SK-N-SH treated with all-trans-retinoic acid at 6 μM for 48 hours (cell line): ENCODE results near the gene NEK4.
A peak's percentile ranks its signal among the peaks of the same experiment; 100 is the strongest.

Experiments
- ATAC-seq: fragments of 200-7000 bp; cut with Tn5 transposase; 3 replicates; pipeline ENCODE4 v1.9.1; 2020; ENCODE audit warnings: mild to moderate bottlenecking, moderate library complexity
- ARNTL ChIP-seq: fragments of 450-650 bp; formaldehyde crosslinking; IDR thresholded peaks from 2 replicates; pipeline ENCODE4 v1.5.0; 2020; ENCODE audit warnings: low read depth, mild to moderate bottlenecking, moderate library complexity, borderline replicate concordance
- BACH2 ChIP-seq: fragments of 250-450 bp; sonication (Bioruptor Pico); IDR thresholded peaks from 2 replicates; pipeline ENCODE4 v1.9.0; 2021; ENCODE audit warnings: mild to moderate bottlenecking, borderline replicate concordance
- CSDC2 ChIP-seq: fragments of 250-450 bp; sonication (Bioruptor Pico); IDR thresholded peaks from 2 replicates; pipeline ENCODE4 v1.5.0; 2020; ENCODE audit warnings: mild to moderate bottlenecking, moderate library complexity
- GLIS3 ChIP-seq: fragments of 250-450 bp; sonication (Bioruptor Pico); IDR thresholded peaks from 2 replicates; pipeline ENCODE4 v1.5.0; 2020; ENCODE audit warnings: mild to moderate bottlenecking, moderate library complexity
- OSR1 ChIP-seq: fragments of 250-450 bp; sonication (Bioruptor Pico); IDR thresholded peaks from 2 replicates; pipeline ENCODE4 v1.8.0; 2022; ENCODE audit warnings: moderate library complexity, mild to moderate bottlenecking, inconsistent platforms
- PATZ1 ChIP-seq: fragments of 250-450 bp; sonication (Bioruptor Pico); IDR thresholded peaks from 2 replicates; pipeline ENCODE4 v1.8.0; 2020; ENCODE audit warnings: mild to moderate bottlenecking, moderate library complexity, borderline replicate concordance
- PPARA ChIP-seq: fragments of 250-450 bp; sonication (Bioruptor Pico); IDR thresholded peaks from 2 replicates; pipeline ENCODE4 v1.5.0; 2020; ENCODE audit warnings: mild to moderate bottlenecking, borderline replicate concordance
- RARB ChIP-seq: fragments of 250-450 bp; sonication (Bioruptor Pico); IDR thresholded peaks from 2 replicates; pipeline ENCODE4 v1.8.0; 2021; ENCODE audit warnings: mild to moderate bottlenecking, moderate library complexity
- SNAI2 ChIP-seq: fragments of 250-450 bp; sonication (Bioruptor Pico); IDR thresholded peaks from 2 replicates; pipeline ENCODE4 v1.5.0; 2020; ENCODE audit warnings: mild to moderate bottlenecking, moderate library complexity
- TOX ChIP-seq: fragments of 250-450 bp; sonication (Bioruptor Pico); IDR thresholded peaks from 2 replicates; pipeline ENCODE4 v1.8.0; 2021; ENCODE audit warnings: mild to moderate bottlenecking, moderate library complexity, borderline replicate concordance
- TSHZ2 ChIP-seq: fragments of 250-450 bp; sonication (Bioruptor Pico); IDR thresholded peaks from 2 replicates; pipeline ENCODE4 v1.5.0; 2020; ENCODE audit warnings: mild to moderate bottlenecking, moderate library complexity
- ZFP3 ChIP-seq: fragments of 250-450 bp; sonication (Bioruptor Pico); IDR thresholded peaks from 2 replicates; pipeline ENCODE4 v1.5.0; 2020; ENCODE audit warnings: mild to moderate bottlenecking, moderate library complexity
- ZFP30 ChIP-seq: fragments of 450-650 bp; formaldehyde crosslinking; IDR thresholded peaks from 2 replicates; pipeline ENCODE4 v1.5.0; 2022; ENCODE audit warnings: mild to moderate bottlenecking, moderate library complexity
- ZNF565 ChIP-seq: fragments of 450-650 bp; formaldehyde crosslinking; conservative IDR thresholded peaks from 2 replicates; pipeline ENCODE4 v1.5.0; 2020; ENCODE audit warnings: low read depth, mild to moderate bottlenecking, moderate library complexity
- ZNF70 ChIP-seq: fragments of 450-650 bp; formaldehyde crosslinking; IDR thresholded peaks from 2 replicates; pipeline ENCODE4 v1.5.0; 2020; ENCODE audit warnings: mild to moderate bottlenecking, moderate library complexity
- TF ChIP-seq, protein P1 (sequence below): fragments of 250-450 bp; sonication (Bioruptor Pico); IDR thresholded peaks from 2 replicates; pipeline ENCODE4 v1.5.1; 2021; ENCODE audit warnings: mild to moderate bottlenecking, moderate library complexity

The NEK4 gene

DNA sequence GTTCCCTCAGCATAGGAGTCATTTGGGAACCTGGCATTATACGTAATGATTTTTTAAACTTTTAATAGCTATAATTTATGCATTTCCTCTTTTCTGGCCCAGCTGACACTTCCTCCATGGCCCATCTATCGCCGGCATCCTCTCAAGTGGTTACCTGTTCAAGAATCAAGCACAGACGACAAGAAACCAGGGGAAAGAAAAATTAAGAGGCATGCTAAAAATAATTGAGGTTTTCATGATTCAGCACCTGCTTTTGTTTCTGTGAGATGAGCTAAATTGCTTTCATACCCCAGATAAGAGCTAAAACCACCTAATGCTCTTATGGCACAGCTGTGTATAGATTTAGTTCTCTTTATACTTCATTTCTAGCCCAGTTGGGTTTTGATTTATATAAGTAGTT is 63.2 kb downstream of the NEK4 start:
- ATAC-seq = no peak
- TF ChIP-seq, protein P1, sequence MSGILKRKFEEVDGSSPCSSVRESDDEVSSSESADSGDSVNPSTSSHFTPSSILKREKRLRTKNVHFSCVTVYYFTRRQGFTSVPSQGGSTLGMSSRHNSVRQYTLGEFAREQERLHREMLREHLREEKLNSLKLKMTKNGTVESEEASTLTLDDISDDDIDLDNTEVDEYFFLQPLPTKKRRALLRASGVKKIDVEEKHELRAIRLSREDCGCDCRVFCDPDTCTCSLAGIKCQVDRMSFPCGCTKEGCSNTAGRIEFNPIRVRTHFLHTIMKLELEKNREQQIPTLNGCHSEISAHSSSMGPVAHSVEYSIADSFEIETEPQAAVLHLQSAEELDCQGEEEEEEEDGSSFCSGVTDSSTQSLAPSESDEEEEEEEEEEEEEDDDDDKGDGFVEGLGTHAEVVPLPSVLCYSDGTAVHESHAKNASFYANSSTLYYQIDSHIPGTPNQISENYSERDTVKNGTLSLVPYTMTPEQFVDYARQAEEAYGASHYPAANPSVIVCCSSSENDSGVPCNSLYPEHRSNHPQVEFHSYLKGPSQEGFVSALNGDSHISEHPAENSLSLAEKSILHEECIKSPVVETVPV (CRISPR knock-in tag) = no peak
- TF ChIP-seq ZNF565 (CRISPR knock-in tag) (no peak), SNAI2 (no peak), RARB (CRISPR knock-in tag) (no peak), ZFP3 (CRISPR knock-in tag) (no peak)

DNA sequence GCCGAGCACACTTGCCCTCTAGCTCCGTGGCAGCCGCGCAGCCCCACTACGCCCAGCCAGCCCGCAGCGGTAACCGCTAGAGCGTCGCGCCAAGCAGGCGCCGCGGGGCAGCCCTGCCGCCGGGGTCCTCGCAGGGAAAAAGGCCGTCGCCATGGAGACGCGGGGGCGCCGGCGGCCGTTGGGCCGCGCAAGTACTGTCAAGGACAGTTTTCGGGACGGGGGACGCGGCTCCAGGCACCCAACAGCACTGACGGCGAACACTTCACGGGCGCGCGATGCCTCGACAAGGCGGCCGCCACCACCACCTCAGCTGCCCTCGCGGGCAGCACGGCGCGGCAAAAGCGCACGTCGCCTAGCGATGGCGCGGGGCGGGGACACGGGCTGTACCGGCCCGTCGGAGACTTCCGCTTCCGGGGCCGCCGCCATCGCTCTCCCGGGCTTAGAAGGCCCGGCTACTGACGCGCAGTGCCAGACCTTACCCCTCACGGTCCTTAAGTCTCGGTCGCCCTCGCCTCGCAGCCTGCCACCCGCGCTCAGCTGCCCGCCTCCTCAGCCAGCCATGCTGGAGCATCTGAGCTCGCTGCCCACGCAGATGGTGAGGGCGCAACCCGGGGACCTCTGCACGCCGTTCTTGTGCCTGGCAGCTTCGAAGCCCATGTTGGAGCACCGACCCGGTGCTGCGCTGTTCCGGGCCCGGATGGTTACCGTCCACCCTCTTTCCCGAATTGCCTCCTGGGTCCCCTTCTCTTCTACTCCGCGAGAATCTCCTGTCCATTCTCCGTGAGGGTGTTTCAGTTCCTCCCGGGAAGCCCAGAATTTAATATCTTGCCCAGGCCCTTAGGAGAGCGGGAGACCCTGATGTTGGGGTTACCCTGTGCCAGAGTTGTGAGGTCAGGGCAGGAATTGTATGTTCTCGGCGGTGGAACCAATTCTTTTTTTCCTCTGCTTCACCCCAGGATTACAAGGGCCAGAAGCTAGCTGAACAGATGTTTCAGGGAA is 64.8 kb downstream of the NEK4 start, which contains the start of the genes GLT8D1 and SPCS1:
GLT8D1 (minus strand) TSS at position 104 of the 999 bp plus-strand sequence. CDS start 5,331 bp downstream, outside the sequence.
SPCS1 (plus strand) TSS at position 419 of the 999 bp plus-strand sequence; CDS start at position 560, 141 bp downstream.
- TF ChIP-seq PATZ1 (CRISPR knock-in tag) = no peak
- no peak for TF ChIP-seq TOX (CRISPR knock-in tag)

DNA sequence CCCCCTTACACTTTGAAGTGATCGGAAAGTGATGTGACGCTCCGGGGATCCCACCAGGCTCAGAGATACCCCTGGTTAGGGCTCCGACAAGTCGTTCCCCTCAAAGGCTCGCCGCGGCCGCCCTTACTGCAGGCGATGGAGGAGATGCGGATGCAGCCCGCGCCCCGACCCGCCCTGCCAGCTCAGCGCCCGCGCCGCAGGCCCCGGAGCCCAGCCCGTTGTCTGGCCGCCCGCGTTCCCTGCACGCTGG is 65.4 kb downstream of the NEK4 start:
- TF ChIP-seq OSR1 (CRISPR knock-in tag) = no peak
- ATAC-seq = no peak

More for the DNA sequence above, 64.8 kb downstream of the NEK4 start, which contains the start of the genes GLT8D1 and SPCS1:
- ATAC-seq = peak; percentile 95

DNA sequence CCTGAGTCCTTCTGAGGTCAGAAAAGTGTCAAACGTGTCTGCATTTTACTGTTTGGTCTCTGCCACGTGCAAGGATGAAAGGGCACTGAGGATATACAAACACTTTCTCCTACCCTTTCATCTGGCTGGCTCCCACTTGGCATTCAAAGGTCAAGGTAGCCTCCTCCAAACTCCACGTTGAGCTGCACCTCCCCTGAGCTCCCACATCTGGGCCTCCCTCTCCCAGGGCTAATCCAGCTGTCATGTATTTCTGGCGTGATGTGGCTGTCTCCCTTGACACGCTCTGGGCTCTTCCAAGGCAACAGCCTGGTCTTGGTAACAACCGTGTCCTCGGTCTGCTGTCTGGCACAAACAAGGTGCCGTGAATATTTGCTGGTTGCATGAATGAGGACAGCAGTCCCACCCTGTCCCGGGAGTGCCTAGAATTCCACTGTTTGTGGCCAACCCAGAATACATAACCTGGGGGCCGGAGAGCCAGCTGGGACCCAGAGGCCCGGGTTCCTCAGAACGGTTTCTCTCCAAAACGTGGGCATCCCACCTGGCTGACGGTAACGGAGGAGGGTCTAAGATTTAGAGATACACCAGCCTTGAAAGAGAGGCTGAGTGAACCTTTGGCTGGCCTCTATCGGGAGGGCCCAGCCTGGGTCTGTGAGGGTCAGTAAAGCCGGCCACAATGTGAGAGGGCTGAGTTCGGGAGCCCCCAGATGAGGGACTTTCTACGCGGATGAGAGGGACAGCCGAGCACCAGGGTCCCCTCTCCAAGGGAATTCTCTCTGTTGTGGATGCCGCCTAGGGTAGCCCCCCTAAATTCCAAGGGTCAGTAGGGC is 65.9 kb downstream of the NEK4 start:
- no peak for TF ChIP-seq ZFP30 (CRISPR knock-in tag)
- TF ChIP-seq BACH2 (CRISPR knock-in tag) = no peak
- TF ChIP-seq, protein P1 (CRISPR knock-in tag) = no peak
- no peak for TF ChIP-seq PATZ1 (CRISPR knock-in tag)
- no peak for TF ChIP-seq OSR1 (CRISPR knock-in tag)
- TF ChIP-seq TOX (CRISPR knock-in tag) = no peak
- no peak for TF ChIP-seq RARB (CRISPR knock-in tag)
- ATAC-seq = peak; percentile 29

DNA sequence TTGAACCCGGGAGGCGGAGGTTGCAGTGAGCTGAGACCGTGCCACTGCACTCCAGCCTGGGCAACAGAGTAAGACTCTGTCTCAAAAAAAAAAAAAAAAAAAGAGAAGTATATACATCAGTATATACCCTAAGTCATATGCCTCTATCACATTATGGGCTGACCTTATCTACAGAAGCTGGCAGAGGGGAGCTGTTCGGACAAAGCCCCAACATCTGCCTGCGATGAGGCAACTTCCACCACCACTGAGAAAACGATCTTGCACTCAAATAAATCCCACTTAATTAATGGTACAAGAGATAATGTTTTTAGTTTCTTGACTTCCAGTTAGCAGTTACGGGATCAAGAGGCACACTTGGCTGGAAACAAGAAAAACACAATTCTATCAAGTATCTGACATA is 67.4 kb downstream of the NEK4 start:
- no peak for ATAC-seq
- no peak for TF ChIP-seq ARNTL
- TF ChIP-seq, protein P1 (CRISPR knock-in tag) = no peak
- TF ChIP-seq TSHZ2 (CRISPR knock-in tag) = no peak
- no peak for TF ChIP-seq PPARA (CRISPR knock-in tag)
- no peak for TF ChIP-seq SNAI2
- TF ChIP-seq TOX (CRISPR knock-in tag) = no peak
- TF ChIP-seq ZNF70 (CRISPR knock-in tag) = no peak
- TF ChIP-seq ZNF565 (CRISPR knock-in tag) = no peak
- no peak for TF ChIP-seq CSDC2
- no peak for TF ChIP-seq PATZ1 (CRISPR knock-in tag)
- TF ChIP-seq RARB (CRISPR knock-in tag) = no peak
- no peak for TF ChIP-seq GLIS3
- TF ChIP-seq OSR1 (CRISPR knock-in tag) = no peak
